ENCODE data around the gene SEMA5B.
A peak's percentile ranks its signal among the peaks of the same experiment; 100 is the strongest.

The SEMA5B gene

GRCh38 chr3:123027292-123028232 lies at the start of gene SEMA5B:
Gene SEMA5B (minus strand): TSS chr3:123027763. CDS start chr3:122961263, 66,500 bp downstream.
- TF ChIP-seq GATA1 (IDR thresholded peaks at IDR 0.05; ENCODE audit: low read depth, low read length) (no peak), POLR2A (IDR thresholded peaks at IDR 0.05; ENCODE audit: low read length) (no peak)
- DNase-seq: peak; percentile 17 to 23

GRCh38 chr3:123076496-123077418 lies 49.2 kb upstream of the SEMA5B start:
- DNase-seq: peak in 1 of 2 experiments; percentile 9
- no peak for TF ChIP-seq POLR2A (IDR thresholded peaks at IDR 0.05; ENCODE audit: low read length)
- no peak for TF ChIP-seq GATA1 (IDR thresholded peaks at IDR 0.05; ENCODE audit: low read depth, low read length)

- no peak for DNase-seq
- TF ChIP-seq POLR2A (IDR thresholded peaks at IDR 0.05; ENCODE audit: low read length) (no peak), GATA1 (IDR thresholded peaks at IDR 0.05; ENCODE audit: low read depth, low read length) (no peak)
These were observed 48.5 kb upstream of the SEMA5B start for GRCh38 chr3:123076112-123076495.

GRCh38 chr3:123075359-123075758 lies 47.8 kb upstream of the SEMA5B start:
- DNase-seq: no peak
- TF ChIP-seq GATA1 (IDR thresholded peaks at IDR 0.05; ENCODE audit: low read depth, low read length) (no peak), POLR2A (IDR thresholded peaks at IDR 0.05; ENCODE audit: low read length) (no peak)

GRCh38 chr3:123072564-123072963 lies 45.0 kb upstream of the SEMA5B start:
- TF ChIP-seq POLR2A (IDR thresholded peaks at IDR 0.05; ENCODE audit: low read length) (no peak), GATA1 (IDR thresholded peaks at IDR 0.05; ENCODE audit: low read depth, low read length) (no peak)
- no peak for DNase-seq

GRCh38 chr3:123072152-123072551 lies 44.6 kb upstream of the SEMA5B start:
- TF ChIP-seq POLR2A (IDR thresholded peaks at IDR 0.05; ENCODE audit: low read length) (no peak), GATA1 (IDR thresholded peaks at IDR 0.05; ENCODE audit: low read depth, low read length) (no peak)
- peak in 1 of 2 experiments; percentile 38 for DNase-seq

GRCh38 chr3:123071581-123071980 lies 44.0 kb upstream of the SEMA5B start:
- no peak for TF ChIP-seq GATA1 (IDR thresholded peaks at IDR 0.05; ENCODE audit: low read depth, low read length)
- no peak for DNase-seq

- DNase-seq: no peak
- TF ChIP-seq GATA1 (IDR thresholded peaks at IDR 0.05; ENCODE audit: low read depth, low read length): no peak
- no peak for TF ChIP-seq POLR2A (IDR thresholded peaks at IDR 0.05; ENCODE audit: low read length)
These were observed 43.6 kb upstream of the SEMA5B start for GRCh38 chr3:123071146-123071545.

- TF ChIP-seq GATA1 (IDR thresholded peaks at IDR 0.05; ENCODE audit: low read depth, low read length): no peak
- no peak for TF ChIP-seq POLR2A (IDR thresholded peaks at IDR 0.05; ENCODE audit: low read length)
- DNase-seq: no peak
These were observed 42.9 kb upstream of the SEMA5B start for GRCh38 chr3:123070510-123070909.

GRCh38 chr3:123068601-123069381 lies 41.2 kb upstream of the SEMA5B start:
- DNase-seq: peak in 1 of 2 experiments; percentile 21
- TF ChIP-seq POLR2A (IDR thresholded peaks at IDR 0.05; ENCODE audit: low read length): no peak
- TF ChIP-seq GATA1 (IDR thresholded peaks at IDR 0.05; ENCODE audit: low read depth, low read length): no peak

- TF ChIP-seq POLR2A (IDR thresholded peaks at IDR 0.05; ENCODE audit: low read length) (no peak), GATA1 (IDR thresholded peaks at IDR 0.05; ENCODE audit: low read depth, low read length) (no peak)
- peak; percentile 44 to 45 for DNase-seq
These were observed 40.4 kb upstream of the SEMA5B start for GRCh38 chr3:123067689-123068600.

- DNase-seq: peak; percentile 63 to 73
- no peak for TF ChIP-seq GATA1 (IDR thresholded peaks at IDR 0.05; ENCODE audit: low read depth, low read length)
- TF ChIP-seq POLR2A (IDR thresholded peaks at IDR 0.05; ENCODE audit: low read length): peak; percentile 43
These were observed 39.5 kb upstream of the SEMA5B start, which contains the start of gene PDIA5 for GRCh38 chr3:123066896-123067688. Gene PDIA5 (plus strand): TSS chr3:123067025. CDS start chr3:123067165, 140 bp downstream.

All from erythroblast (primary cell).